ENCODE data around the gene FLT4.

- TF ChIP-seq, protein P1, sequence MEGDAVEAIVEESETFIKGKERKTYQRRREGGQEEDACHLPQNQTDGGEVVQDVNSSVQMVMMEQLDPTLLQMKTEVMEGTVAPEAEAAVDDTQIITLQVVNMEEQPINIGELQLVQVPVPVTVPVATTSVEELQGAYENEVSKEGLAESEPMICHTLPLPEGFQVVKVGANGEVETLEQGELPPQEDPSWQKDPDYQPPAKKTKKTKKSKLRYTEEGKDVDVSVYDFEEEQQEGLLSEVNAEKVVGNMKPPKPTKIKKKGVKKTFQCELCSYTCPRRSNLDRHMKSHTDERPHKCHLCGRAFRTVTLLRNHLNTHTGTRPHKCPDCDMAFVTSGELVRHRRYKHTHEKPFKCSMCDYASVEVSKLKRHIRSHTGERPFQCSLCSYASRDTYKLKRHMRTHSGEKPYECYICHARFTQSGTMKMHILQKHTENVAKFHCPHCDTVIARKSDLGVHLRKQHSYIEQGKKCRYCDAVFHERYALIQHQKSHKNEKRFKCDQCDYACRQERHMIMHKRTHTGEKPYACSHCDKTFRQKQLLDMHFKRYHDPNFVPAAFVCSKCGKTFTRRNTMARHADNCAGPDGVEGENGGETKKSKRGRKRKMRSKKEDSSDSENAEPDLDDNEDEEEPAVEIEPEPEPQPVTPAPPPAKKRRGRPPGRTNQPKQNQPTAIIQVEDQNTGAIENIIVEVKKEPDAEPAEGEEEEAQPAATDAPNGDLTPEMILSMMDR (conservative IDR thresholded peaks at IDR 0.05; ENCODE audit: low read depth, low read length), result no peak
- TF ChIP-seq EZH2phosphoT487 (IDR thresholded peaks at IDR 0.05; ENCODE audit: borderline replicate concordance, low read length), result no peak
Observed at GRCh38 chr5:180628827-180629750, 20.3 kb downstream of the FLT4 start.

Measured in PC-3 (cell line).